Suprapubic skin (tissue), 3 donors: ENCODE data around the gene DMKN.

Experiments used
- EP300 ChIP-seq: sonication (generic); formaldehyde crosslinking; IDR thresholded peaks from one replicate; pipeline ENCODE4 v1.6.1; 2017; ENCODE audit warnings: antibody characterized with exemption
- POLR2A ChIP-seq, 2 donors: fragments of 450-650 bp; IDR thresholded peaks; one replicate each; pipeline ENCODE4 v1.6.1; 2017; ENCODE audit warnings: antibody characterized with exemption in 2 of 2, mild to moderate bottlenecking in 2 of 2, moderate library complexity in 2 of 2
- TF ChIP-seq, protein P1 (sequence below), 2 donors: fragments of 200-600 bp in 1 of 2; fragments of 450-650 bp in 1 of 2; sonication (generic) in 1 of 2; IDR thresholded peaks; one replicate each; pipeline ENCODE4 v1.5.1; 2016 to 2019; ENCODE audit warnings: antibody characterized with exemption in 2 of 2, mild to moderate bottlenecking in 1 of 2, moderate library complexity in 1 of 2

- TF ChIP-seq, protein P1, sequence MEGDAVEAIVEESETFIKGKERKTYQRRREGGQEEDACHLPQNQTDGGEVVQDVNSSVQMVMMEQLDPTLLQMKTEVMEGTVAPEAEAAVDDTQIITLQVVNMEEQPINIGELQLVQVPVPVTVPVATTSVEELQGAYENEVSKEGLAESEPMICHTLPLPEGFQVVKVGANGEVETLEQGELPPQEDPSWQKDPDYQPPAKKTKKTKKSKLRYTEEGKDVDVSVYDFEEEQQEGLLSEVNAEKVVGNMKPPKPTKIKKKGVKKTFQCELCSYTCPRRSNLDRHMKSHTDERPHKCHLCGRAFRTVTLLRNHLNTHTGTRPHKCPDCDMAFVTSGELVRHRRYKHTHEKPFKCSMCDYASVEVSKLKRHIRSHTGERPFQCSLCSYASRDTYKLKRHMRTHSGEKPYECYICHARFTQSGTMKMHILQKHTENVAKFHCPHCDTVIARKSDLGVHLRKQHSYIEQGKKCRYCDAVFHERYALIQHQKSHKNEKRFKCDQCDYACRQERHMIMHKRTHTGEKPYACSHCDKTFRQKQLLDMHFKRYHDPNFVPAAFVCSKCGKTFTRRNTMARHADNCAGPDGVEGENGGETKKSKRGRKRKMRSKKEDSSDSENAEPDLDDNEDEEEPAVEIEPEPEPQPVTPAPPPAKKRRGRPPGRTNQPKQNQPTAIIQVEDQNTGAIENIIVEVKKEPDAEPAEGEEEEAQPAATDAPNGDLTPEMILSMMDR (IDR thresholded peaks at IDR 0.05), result no peak
- TF ChIP-seq EP300 (no peak), POLR2A (IDR thresholded peaks at IDR 0.05) (no peak)
Observed at GRCh38 chr19:35545855-35546381, 32.5 kb upstream of the DMKN start.
